HepG2 (cell line): ENCODE results near the gene ZNF334. TPM values are rescaled to one million over a fixed set of nuclear protein-coding genes. Genes with fewer than 3 reads are reported as not detected.

Experiments used
- ATAC-seq: fragments of 200-7000 bp; cut with Tn5 transposase; 3 replicates; pipeline ENCODE4 v1.9.1; 2020; ENCODE audit warnings: mild to moderate bottlenecking, moderate library complexity
- BruUV-seq: library from RNA; stranded (reverse); fragments of 400-500 nt; replicated peaks from 2 replicates; lab custom pipeline; 2021; lab: Mats Ljungman, UMichigan
- CTCF ChIA-PET: fragments of 300-600 bp; formaldehyde crosslinking; extraction: SDS; loops from one replicate; lab custom pipeline; 2021; ENCODE audit warnings: low total read pairs, inconsistent platforms, low intra/inter-chr PET ratio; lab: Yijun Ruan, JAX
- POLR2A ChIA-PET: fragments of 350-600 bp; sonication (Branson Sonifier 250); formaldehyde crosslinking; loops from one replicate; lab custom pipeline; 2020; ENCODE audit warnings: antibody characterized with exemption, inconsistent platforms; lab: Yijun Ruan, JAX
- DNase-seq: peaks from one replicate; pipeline ENCODE4 v3.0.0-alpha.2; 2015; ENCODE audit warnings: low spot score
- FAIRE-seq: peaks from 3 replicates; lab custom pipeline; 2011; peaks lifted over from hg19 to GRCh38; lab: Jason Lieb, UNC
- H2AFZ ChIP-seq: one replicate; pipeline ENCODE4 v1.6.1; 2011; ENCODE audit warnings: low read length, inconsistent platforms
- H3K27ac ChIP-seq: fragments of 300-600 bp; 3 replicates; pipeline ENCODE4 v1.8.0; 2011; ENCODE audit warnings: mixed run types, mild to moderate bottlenecking, mixed read lengths, low read length, inconsistent platforms; ENCODE audit not compliant: insufficient read depth; ENCODE audit errors: extremely low read length
- H3K27me3 ChIP-seq, 2 experiments: fragments of 200-600 bp in 1 of 2; 2 replicates in 1 of 2; 3 replicates in 1 of 2; pipeline versions ENCODE4 v1.6.0 to v1.8.0; 2011; ENCODE audit warnings: low read length in 2 of 2, mild to moderate bottlenecking in 2 of 2, moderate library complexity in 2 of 2, inconsistent platforms in 1 of 2; ENCODE audit not compliant: insufficient read depth in 2 of 2, control insufficient read depth in 1 of 2
- H3K36me3 ChIP-seq, 2 experiments: fragments of 200-600 bp in 1 of 2; replicated peaks in 1 of 2; 2 replicates in 1 of 2; 3 replicates in 1 of 2; pipeline versions ENCODE4 v1.5.1 to v1.8.0; 2011; ENCODE audit warnings: low read length in 2 of 2, inconsistent platforms in 1 of 2; ENCODE audit not compliant: insufficient read depth in 2 of 2, control insufficient read depth in 1 of 2
- H3K4me1 ChIP-seq: 2 replicates; pipeline ENCODE4 v1.5.1; 2012; ENCODE audit warnings: low read length, inconsistent platforms; ENCODE audit not compliant: insufficient read depth
- H3K4me2 ChIP-seq: 2 replicates; pipeline ENCODE4 v1.6.0; 2011; ENCODE audit warnings: low read depth, low read length, inconsistent platforms
- H3K4me3 ChIP-seq, 3 experiments: fragments of 200-600 bp in 1 of 3; sonication (generic), shearing (Covaris generic) in 1 of 3; replicated peaks in 1 of 3; 2 replicates each; pipeline ENCODE4 v1.5.1; 2011 to 2016; ENCODE audit warnings: low read length in 3 of 3, inconsistent platforms in 2 of 3, low read depth in 2 of 3, mild to moderate bottlenecking in 2 of 3, control low read depth in 1 of 3, mixed read lengths in 1 of 3; ENCODE audit not compliant: insufficient read depth in 1 of 3
- H3K79me2 ChIP-seq: one replicate; pipeline ENCODE4 v1.6.1; 2011; ENCODE audit warnings: low read length, inconsistent platforms; ENCODE audit not compliant: insufficient read depth
- H3K9ac ChIP-seq: 2 replicates; pipeline ENCODE4 v1.6.0; 2011; ENCODE audit warnings: mild to moderate bottlenecking, low read depth, low read length, inconsistent platforms; ENCODE audit not compliant: insufficient read depth
- H3K9me3 ChIP-seq: 2 replicates; pipeline ENCODE4 v1.5.1; 2012; ENCODE audit warnings: mild to moderate bottlenecking, low read length
- H4K20me1 ChIP-seq: 2 replicates; pipeline ENCODE4 v1.6.0; 2011; ENCODE audit warnings: inconsistent platforms, mild to moderate bottlenecking, low read length, moderate library complexity; ENCODE audit not compliant: insufficient read depth
- CTCF ChIP-seq: sonication (generic); formaldehyde crosslinking; IDR thresholded peaks from 2 replicates; pipeline ENCODE4 v1.5.0; 2020; ENCODE audit warnings: mild to moderate bottlenecking, missing genetic modification reagents, moderate library complexity
- GATAD2A ChIP-seq: IDR thresholded peaks from 2 replicates; pipeline ENCODE4 v1.6.1; 2016
- MTF1 ChIP-seq: sonication (generic); formaldehyde crosslinking; IDR thresholded peaks from 2 replicates; pipeline ENCODE4 v1.5.0; 2020; ENCODE audit warnings: missing genetic modification reagents
- MZF1 ChIP-seq: sonication (generic); formaldehyde crosslinking; IDR thresholded peaks from 2 replicates; pipeline ENCODE4 v1.8.1; 2023; ENCODE audit warnings: mild to moderate bottlenecking, missing genetic modification reagents, borderline replicate concordance
- PATZ1 ChIP-seq: sonication (generic); formaldehyde crosslinking; IDR thresholded peaks from 2 replicates; pipeline ENCODE4 v1.4.0; 2020; ENCODE audit warnings: missing genetic modification reagents
- RNF2 ChIP-seq: fragments of 450-650 bp; conservative IDR thresholded peaks from 2 replicates; pipeline ENCODE4 v1.6.1; 2016; ENCODE audit warnings: low read depth
- RXRA ChIP-seq: sonication (generic); formaldehyde crosslinking; IDR thresholded peaks from 2 replicates; pipeline ENCODE4 v1.5.1; 2020; ENCODE audit warnings: missing genetic modification reagents
- THAP9 ChIP-seq: sonication (generic); formaldehyde crosslinking; IDR thresholded peaks from 2 replicates; pipeline ENCODE4; 2020; ENCODE audit warnings: missing genetic modification reagents, mild to moderate bottlenecking, borderline replicate concordance
- ZC3H13 ChIP-seq: sonication (generic); formaldehyde crosslinking; IDR thresholded peaks from 2 replicates; pipeline ENCODE4 v1.8.1; 2023; ENCODE audit warnings: mild to moderate bottlenecking, missing genetic modification reagents, moderate library complexity
- ZNF3 ChIP-seq: IDR thresholded peaks from 2 replicates; pipeline ENCODE4 v1.7.0; 2017; ENCODE audit warnings: inconsistent platforms
- ZNF350 ChIP-seq: sonication (generic); formaldehyde crosslinking; IDR thresholded peaks from 2 replicates; pipeline ENCODE4 v1.4.0; 2020; ENCODE audit warnings: mild to moderate bottlenecking, low read depth, missing genetic modification reagents, borderline replicate concordance
- ZSCAN20 ChIP-seq: sonication (generic); formaldehyde crosslinking; IDR thresholded peaks from 2 replicates; pipeline ENCODE4 v1.4.0; 2020; ENCODE audit warnings: missing genetic modification reagents, mild to moderate bottlenecking, borderline replicate concordance
- WGBS: methylation state at CpG from one replicate; pipeline ENCODE4 v1.1.6; 2017; ENCODE audit warnings: low lambda C conversion rate; 5-methylcytosine and 5-hydroxymethylcytosine counted together
- in situ Hi-C: cut with HindIII; loops from 2 replicates; pipeline ENCODE4 v1.10.0; 2017; ENCODE audit warnings: low pct_unique_long_range_greater_than_20kb; ENCODE audit not compliant: extremely low pct_ligation_motif_present
- intact Hi-C: fragments of 100-400 bp; cut with micrococcal nuclease; formaldehyde crosslinking; loops from one replicate; pipeline ENCODE4 v1.10.0; 2022; ENCODE audit not compliant: unreplicated experiment
- polyA plus RNA-seq, 8 experiments: library from polyadenylated mRNA; depleted of rRNA in 3 of 8; stranded (reverse) in 7 of 8; unstranded in 1 of 8; fragments of >200 nt; fragmentation: Illumina TruSeq in 4 of 8; extraction: Trizol in 4 of 8; gene quantifications; 2 replicates each; pipeline versions ENCODE4 v1.2.1 to v1.2.3, GENCODE V29; 2011 to 2016; ENCODE audit warnings: low read depth in 4 of 8, missing spikeins in 1 of 8, mixed read lengths in 1 of 8; ENCODE audit not compliant: insufficient read depth in 1 of 8
- total RNA-seq, 5 experiments: library from RNA; depleted of rRNA; stranded (reverse); fragments of >200 nt; fragmentation: Illumina TruSeq; extraction: Trizol; gene quantifications; 2 replicates each; pipeline ENCODE4 v1.2.3, GENCODE V29; 2016; ENCODE audit warnings: low read depth in 1 of 5

ZNF334 gene
- total and polyA plus RNA-seq, 2 of the 13 experiments (the other 11 are each of a cell fraction or from before 2014, with no cell fraction given) = 4.8 to 7.8 TPM

GRCh38 chr20:46559001-46559400 lies 45.6 kb upstream of the ZNF334 start (continued):
- 0 out of 2 replicates have a peak, but pooled peaks have one; percentile 2 for TF ChIP-seq RXRA (CRISPR knock-in tag)
- no peak for TF ChIP-seq ZNF3
- TF ChIP-seq ZNF350 (CRISPR knock-in tag) = 0 out of 2 replicates have a peak, but pooled peaks have one; percentile 17
- peak; percentile 30; the same call in 1 of the 2 replicates for TF ChIP-seq PATZ1 (CRISPR knock-in tag)

GRCh38 chr20:46558511-46558959 lies 45.2 kb upstream of the ZNF334 start:
- Histone ChIP-seq H2AFZ (no peak overlapping the region), H3K27me3 (no peaks in the 10 kb centered on the region), H3K4me2 (peak overlapping the region; percentile 29), H3K27ac (no peak overlapping the region), H3K4me3 (no peak overlapping the region), H3K9me3 (no peaks in the 10 kb centered on the region), H3K4me1 (peaks cover 70% of the 10 kb centered on the region), H3K9ac (no peak overlapping the region), H4K20me1 (no peaks in the 10 kb centered on the region), H3K79me2 (no peaks in the 10 kb centered on the region), H3K36me3 (no peaks in the 10 kb centered on the region; a peak in 1 of 5 replicates)
- peak; percentile 56 for ATAC-seq
- DNase-seq = peak; percentile 73
- ChIA-PET POLR2A (interaction anchor here (1.0 to 2.1 kb wide), 7 partner anchors 10 to 131 kb away, joined by 3 to 10 read pairs (median 4); partner anchors contain the start of gene TP53RK), CTCF (interaction anchor here (0.5 to 3.4 kb wide), 2 partner anchors 40 to 123 kb away, joined by 3 to 19 read pairs; no protein-coding TSS in a partner anchor)
- intact Hi-C loops = loop anchor here (2.0 to 5.0 kb wide), 2 partner anchors 36 to 122 kb away; no protein-coding TSS in a partner anchor
- in situ Hi-C loops = no loop called here
- peak; percentile 52 for FAIRE-seq
- BruUV-seq = TSS peak; percentile 41
- WGBS = 40% methylated on average over 5 of the region's 5 CpGs
- no peak for TF ChIP-seq ZSCAN20 (CRISPR knock-in tag)
- no peak for TF ChIP-seq MTF1
- peak; percentile 17; the same call in 1 of the 2 replicates for TF ChIP-seq THAP9 (CRISPR knock-in tag)
- TF ChIP-seq CTCF (CRISPR knock-in tag) = 0 out of 2 replicates have a peak, but pooled peaks have one; percentile 2
- peak; percentile 35; the same call in 1 of the 2 replicates for TF ChIP-seq GATAD2A (CRISPR knock-in tag)
- 0 out of 2 replicates have a peak, but pooled peaks have one; percentile 26 for TF ChIP-seq RNF2
- TF ChIP-seq MZF1 (CRISPR knock-in tag) = 0 out of 2 replicates have a peak, but pooled peaks have one; percentile 64
- no peak for TF ChIP-seq ZC3H13
